C4-2B (cell line): ENCODE data around the gene HPGD.

Source experiments
- CTCF ChIP-seq: fragments of 450-650 bp; conservative IDR thresholded peaks from 2 replicates; pipeline ENCODE4 v1.5.1; 2017; ENCODE audit warnings: mild to moderate bottlenecking
- ZFX ChIP-seq: fragments of 450-650 bp; IDR thresholded peaks from 2 replicates; pipeline ENCODE4 v1.6.1; 2017

- TF ChIP-seq CTCF, result no peak
- no peak for TF ChIP-seq ZFX
These were observed 57.3 kb downstream of the HPGD start for GRCh38 chr4:174464949-174465348.
